OCI-LY3 (cell line): ENCODE results near the gene MYH6.

Source experiments
- H2AFZ ChIP-seq: fragments of 200-600, 300-600 bp; shearing (Covaris generic); 2 replicates; pipeline ENCODE4 v1.6.0; 2014; ENCODE audit warnings: antibody characterized with exemption, low read depth, low read length
- H3K27ac ChIP-seq: fragments of 200-600, 300-600 bp; sonication (generic); 2 replicates; pipeline ENCODE4 v1.5.1; 2014; ENCODE audit warnings: mild to moderate bottlenecking, low read length, moderate library complexity, mixed read lengths
- H3K27me3 ChIP-seq: fragments of 200-600, 300-600 bp; sonication (generic); 2 replicates; pipeline ENCODE4 v1.6.1; 2014; ENCODE audit warnings: low read depth, low read length, mixed read lengths
- H3K36me3 ChIP-seq: fragments of 200-600, 300-600 bp; sonication (generic); replicated peaks from 2 replicates; pipeline ENCODE3; 2014; ENCODE audit warnings: low read depth, low read length, mixed read lengths
- H3K4me1 ChIP-seq: fragments of 300-600, 200-600 bp; sonication (generic); 2 replicates; pipeline ENCODE4 v1.6.1; 2014; ENCODE audit warnings: low read length, mixed read lengths
- H3K4me2 ChIP-seq: fragments of 200-600, 300-600 bp; sonication (generic); 2 replicates; pipeline ENCODE4 v1.6.1; 2014; ENCODE audit warnings: low read length, mixed read lengths
- H3K4me3 ChIP-seq: fragments of 300-600, 200-600 bp; sonication (generic); 2 replicates; pipeline ENCODE4 v1.5.1; 2014; ENCODE audit warnings: antibody characterized with exemption, mild to moderate bottlenecking, low read length, moderate library complexity
- H3K79me2 ChIP-seq: fragments of 300-600, 200-600 bp; shearing (Covaris generic); 2 replicates; pipeline ENCODE4 v1.6.1; 2014; ENCODE audit warnings: mild to moderate bottlenecking, low read length, mixed read lengths
- H3K9ac ChIP-seq: fragments of 300-600, 200-600 bp; shearing (Covaris generic); 2 replicates; pipeline ENCODE4 v1.6.0; 2014; ENCODE audit warnings: mild to moderate bottlenecking, low read length, moderate library complexity
- H3K9me3 ChIP-seq: fragments of 200-600, 300-600 bp; shearing (Covaris generic); 2 replicates; pipeline ENCODE4 v1.6.1; 2014; ENCODE audit warnings: low read length, mixed read lengths; ENCODE audit not compliant: insufficient read depth
- H4K20me1 ChIP-seq: fragments of 200-600, 300-600 bp; sonication (generic); 2 replicates; pipeline ENCODE4 v1.6.1; 2016; ENCODE audit warnings: low read length, mixed read lengths; ENCODE audit not compliant: insufficient read depth
- EZH2phosphoT487 ChIP-seq: fragments of 200-600 bp; shearing (Covaris generic); IDR thresholded peaks from 2 replicates; pipeline ENCODE4 v1.6.1; 2018; ENCODE audit warnings: antibody characterized with exemption, mixed run types, low read depth
- TF ChIP-seq, protein P1 (sequence below): fragments of 200-600, 300-600 bp; sonication (generic); IDR thresholded peaks from 2 replicates; pipeline ENCODE4 v1.5.1; 2014; ENCODE audit warnings: antibody characterized with exemption, low read length, low read depth

Gene MYH6

DNA sequence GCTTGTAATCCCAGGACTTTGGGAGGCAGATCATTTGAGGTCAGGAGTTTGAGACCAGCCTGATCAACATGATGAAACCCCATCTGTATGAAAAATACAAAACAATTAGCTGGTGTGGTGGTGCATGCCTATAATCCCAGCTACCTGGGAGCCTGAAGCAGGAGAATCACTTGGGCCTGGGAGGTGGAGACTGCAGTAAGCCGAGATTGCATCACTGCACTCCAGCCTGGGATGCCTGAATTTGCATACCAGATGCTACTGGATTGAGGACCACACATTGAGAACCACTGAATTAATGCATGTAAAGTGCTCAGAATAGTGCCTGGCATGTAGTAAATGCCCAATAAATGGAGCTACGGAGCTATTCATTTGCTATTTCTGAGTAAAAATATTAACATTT lies 42.3 kb upstream of the MYH6 start:
- no peak overlapping the region for H3K4me3 ChIP-seq
- no peaks in the 10 kb centered on the region for H3K79me2 ChIP-seq
- peaks cover 4% of the 10 kb centered on the region; the same call in 1 of the 2 replicates for H3K4me1 ChIP-seq
- H3K4me2 ChIP-seq: no peak overlapping the region
- H2AFZ ChIP-seq: no peak overlapping the region
- H3K36me3 ChIP-seq: no peaks in the 10 kb centered on the region
- H3K9ac ChIP-seq: no peak overlapping the region
- no peak overlapping the region for H3K27ac ChIP-seq
- no peaks in the 10 kb centered on the region for H4K20me1 ChIP-seq
- 0 out of 2 replicates have a peak, but pooled peaks cover 3% of the 10 kb centered on the region for H3K27me3 ChIP-seq
- H3K9me3 ChIP-seq: no peaks in the 10 kb centered on the region
- no peak for TF ChIP-seq EZH2phosphoT487
- TF ChIP-seq, protein P1, sequence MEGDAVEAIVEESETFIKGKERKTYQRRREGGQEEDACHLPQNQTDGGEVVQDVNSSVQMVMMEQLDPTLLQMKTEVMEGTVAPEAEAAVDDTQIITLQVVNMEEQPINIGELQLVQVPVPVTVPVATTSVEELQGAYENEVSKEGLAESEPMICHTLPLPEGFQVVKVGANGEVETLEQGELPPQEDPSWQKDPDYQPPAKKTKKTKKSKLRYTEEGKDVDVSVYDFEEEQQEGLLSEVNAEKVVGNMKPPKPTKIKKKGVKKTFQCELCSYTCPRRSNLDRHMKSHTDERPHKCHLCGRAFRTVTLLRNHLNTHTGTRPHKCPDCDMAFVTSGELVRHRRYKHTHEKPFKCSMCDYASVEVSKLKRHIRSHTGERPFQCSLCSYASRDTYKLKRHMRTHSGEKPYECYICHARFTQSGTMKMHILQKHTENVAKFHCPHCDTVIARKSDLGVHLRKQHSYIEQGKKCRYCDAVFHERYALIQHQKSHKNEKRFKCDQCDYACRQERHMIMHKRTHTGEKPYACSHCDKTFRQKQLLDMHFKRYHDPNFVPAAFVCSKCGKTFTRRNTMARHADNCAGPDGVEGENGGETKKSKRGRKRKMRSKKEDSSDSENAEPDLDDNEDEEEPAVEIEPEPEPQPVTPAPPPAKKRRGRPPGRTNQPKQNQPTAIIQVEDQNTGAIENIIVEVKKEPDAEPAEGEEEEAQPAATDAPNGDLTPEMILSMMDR: no peak

DNA sequence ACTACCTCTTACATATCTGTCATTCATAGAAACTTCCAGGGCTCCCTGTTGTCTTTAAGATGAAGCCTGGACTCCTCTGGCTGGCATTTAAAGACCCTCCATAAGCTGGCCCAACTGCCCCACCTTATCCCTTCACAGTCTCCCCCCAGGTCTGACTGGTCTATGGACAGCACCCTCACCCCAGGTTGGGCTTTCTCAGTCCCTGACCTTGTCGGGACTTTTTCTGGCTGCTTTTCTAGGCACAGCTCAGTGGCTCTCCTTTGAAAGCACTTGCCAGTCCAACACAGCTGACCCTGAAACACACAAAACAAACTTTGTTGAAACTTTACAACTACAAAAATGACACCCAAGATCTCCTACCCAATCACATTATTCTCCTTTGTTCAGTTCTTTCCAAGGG lies 41.2 kb upstream of the MYH6 start:
- Histone ChIP-seq H3K79me2 (no peaks in the 10 kb centered on the region), H4K20me1 (no peaks in the 10 kb centered on the region), H3K27me3 (0 out of 2 replicates have a peak, but pooled peaks cover 3% of the 10 kb centered on the region), H3K4me1 (peaks cover 4% of the 10 kb centered on the region; the same call in 1 of the 2 replicates), H2AFZ (no peak overlapping the region), H3K9ac (no peak overlapping the region), H3K9me3 (no peaks in the 10 kb centered on the region), H3K27ac (no peak overlapping the region), H3K36me3 (no peaks in the 10 kb centered on the region), H3K4me2 (no peak overlapping the region), H3K4me3 (no peak overlapping the region)
- TF ChIP-seq EZH2phosphoT487: no peak
- TF ChIP-seq, protein P1: no peak

DNA sequence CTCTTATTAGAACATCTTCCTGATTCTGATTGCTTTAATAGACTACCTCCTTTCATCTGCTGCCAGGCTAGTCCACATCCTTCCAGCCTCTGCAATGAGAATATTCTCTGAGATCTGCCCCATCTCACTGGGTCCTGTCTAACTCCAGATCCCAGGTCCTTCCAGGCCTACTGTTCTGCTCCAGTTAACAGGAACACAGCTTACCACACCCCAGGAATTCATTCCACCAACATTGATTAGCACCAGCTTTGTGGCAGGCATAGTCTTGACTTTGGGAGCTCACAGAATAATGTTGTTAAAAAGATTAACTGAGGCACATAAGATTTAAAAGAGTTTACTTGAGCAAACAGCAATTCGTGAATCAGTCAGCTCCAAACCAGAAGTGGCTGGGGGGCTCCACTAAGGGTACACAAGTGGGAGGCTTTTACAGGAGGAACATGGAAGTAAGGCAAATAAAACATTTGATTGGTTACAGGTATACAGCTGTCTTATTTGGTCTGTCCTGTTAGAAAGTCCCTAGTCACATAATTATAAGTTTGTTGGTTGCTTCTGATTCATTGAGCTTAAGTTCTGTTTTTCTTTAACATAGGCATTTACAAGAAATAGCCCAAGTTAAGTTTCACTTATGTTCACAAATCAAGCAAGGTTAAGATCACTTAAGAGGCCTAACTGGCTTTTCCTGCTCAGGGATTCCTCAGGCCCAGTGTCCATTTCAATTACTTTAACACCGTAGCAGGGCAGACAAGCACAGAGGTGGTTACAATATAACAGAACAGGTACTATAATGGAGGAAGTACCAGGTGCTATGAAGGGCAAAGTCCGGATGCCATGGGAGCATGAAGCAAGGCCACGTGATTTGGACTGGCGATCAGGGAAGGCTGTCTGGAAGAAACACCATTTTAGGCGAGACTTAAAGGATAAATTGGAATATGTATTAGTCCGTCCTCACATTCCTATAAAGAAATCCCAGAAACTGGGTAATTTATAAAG lies 39.6 kb upstream of the MYH6 start:
- no peak for TF ChIP-seq EZH2phosphoT487
- no peaks in the 10 kb centered on the region for H3K36me3 ChIP-seq

DNA sequence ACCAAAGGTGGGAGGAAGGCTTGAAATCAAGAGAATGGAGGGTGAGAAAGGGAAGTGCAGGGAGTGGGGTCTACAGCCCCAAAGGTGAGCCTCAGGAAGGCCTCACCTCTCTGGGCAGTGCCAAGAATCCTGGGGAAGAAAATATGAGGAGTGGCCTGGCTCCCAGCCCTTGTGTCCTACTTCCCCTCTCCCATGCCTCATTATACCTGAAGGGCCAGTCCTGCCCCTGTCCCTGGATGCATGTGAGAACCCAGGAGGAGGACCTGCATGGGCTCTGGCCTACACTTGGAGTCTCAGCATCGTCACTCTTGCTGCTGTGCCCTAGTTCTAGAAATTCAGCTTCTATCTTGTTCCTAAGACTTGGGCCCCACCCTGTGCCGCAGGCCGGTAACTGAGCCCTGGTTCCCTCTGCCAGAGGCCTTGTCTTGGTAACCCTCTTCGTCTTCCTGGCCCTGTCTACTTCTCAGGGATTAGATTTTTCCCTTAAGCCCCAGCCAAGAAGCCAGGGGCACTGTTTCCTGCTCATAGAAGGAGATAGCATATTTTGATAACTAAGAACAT lies 38.3 kb upstream of the MYH6 start:
- H3K79me2 ChIP-seq: no peaks in the 10 kb centered on the region
- TF ChIP-seq, protein P1: no peak
- no peak for TF ChIP-seq EZH2phosphoT487

More for the DNA sequence above, 39.6 kb upstream of the MYH6 start:
- Histone ChIP-seq H3K4me1 (peaks cover 4% of the 10 kb centered on the region; the same call in 1 of the 2 replicates), H4K20me1 (no peaks in the 10 kb centered on the region), H3K9me3 (no peaks in the 10 kb centered on the region), H3K27me3 (0 out of 2 replicates have a peak, but pooled peaks cover 3% of the 10 kb centered on the region), H2AFZ (no peak overlapping the region), H3K4me2 (no peak overlapping the region), H3K27ac (no peak overlapping the region), H3K4me3 (no peak overlapping the region), H3K9ac (no peak overlapping the region), H3K79me2 (no peaks in the 10 kb centered on the region)

More for the DNA sequence above, 38.3 kb upstream of the MYH6 start:
- Histone ChIP-seq H3K9me3 (no peaks in the 10 kb centered on the region), H3K4me3 (no peak overlapping the region), H3K27ac (no peak overlapping the region), H3K36me3 (no peaks in the 10 kb centered on the region), H4K20me1 (no peaks in the 10 kb centered on the region), H3K4me1 (peaks cover 4% of the 10 kb centered on the region; the same call in 1 of the 2 replicates), H3K27me3 (0 out of 2 replicates have a peak, but pooled peaks cover 3% of the 10 kb centered on the region), H3K4me2 (no peak overlapping the region), H2AFZ (no peak overlapping the region), H3K9ac (no peak overlapping the region)
